ENCODE measurements around the gene STS. TPM values are rescaled to one million over a fixed set of nuclear protein-coding genes. Genes with fewer than 3 reads are reported as not detected.

Gene STS
- total and polyA plus RNA-seq, 2 of the 8 experiments (the other 6 are each of a cell fraction or from before 2014, with no cell fraction given): 0.67 to 1.5 TPM

GRCh38 chrX:7155163-7155562 lies 7.7 kb downstream of the STS start:
- Histone ChIP-seq H2AFZ (ENCODE audit: low read length) (no peak overlapping the region), H3K9me3 (ENCODE audit: insufficient read depth in 2 of 2, low read depth in 1 of 2, low read length in 1 of 2) (no peaks in the 10 kb centered on the region), H3K56ac (replicated peaks; ENCODE audit: insufficient read length, low read depth, low read length) (no peak overlapping the region), H3K79me1 (ENCODE audit: low read depth, low read length) (no peaks in the 10 kb centered on the region), H3K4me1 (replicated peaks in 1 of 4; ENCODE audit: control insufficient read depth in 3 of 4, insufficient read depth in 4 of 4, low read length in 3 of 4) (peaks cover 0 to 8% (median 0%) of the 10 kb centered on the region in 4 experiments; a peak in 2 of 7 replicates), H3K4ac (replicated peaks; ENCODE audit: insufficient read length, low read depth, low read length) (no peak overlapping the region), H3K27ac (ENCODE audit: low read depth, low read length) (no peak overlapping the region), H2BK12ac (ENCODE audit: low read depth, low read length) (no peak overlapping the region), H3K23me2 (ENCODE audit: low read depth, low read length) (no peaks in the 10 kb centered on the region), H3K23ac (ENCODE audit: insufficient read length) (no peak overlapping the region), H3K79me2 (ENCODE audit: control insufficient read depth in 1 of 2, insufficient read depth in 2 of 2, low read length in 2 of 2) (no peaks in the 10 kb centered on the region), H4K8ac (ENCODE audit: extremely low read depth, insufficient read depth, low read length) (no peak overlapping the region), H2BK15ac (ENCODE audit: low read length) (no peak overlapping the region), H2BK20ac (ENCODE audit: low read length) (no peak overlapping the region), H2BK5ac (ENCODE audit: low read depth, low read length) (no peak overlapping the region), H3K36me3 (ENCODE audit: control insufficient read depth in 2 of 4, insufficient read depth in 4 of 4, low read length in 3 of 4) (no peaks in the 10 kb centered on the region), H3K14ac (ENCODE audit: insufficient read length) (no peak overlapping the region), H4K5ac (ENCODE audit: insufficient read length, low read depth, low read length) (no peak overlapping the region), H2AK5ac (ENCODE audit: low read depth, low read length) (no peak overlapping the region), H3K4me3 (ENCODE audit: extremely low read depth in 1 of 4, insufficient read depth in 2 of 4, low read depth in 3 of 4, low read length in 4 of 4) (no peak overlapping the region), H3K27me3 (replicated peaks in 1 of 4; ENCODE audit: control insufficient read depth in 3 of 4, extremely low read depth in 1 of 4, insufficient read depth in 3 of 4, low read length in 3 of 4) (no peaks in the 10 kb centered on the region), H4K91ac (replicated peaks; ENCODE audit: insufficient read length, low read length) (no peak overlapping the region), H2BK120ac (replicated peaks; ENCODE audit: low read depth, low read length) (no peak overlapping the region), H4K20me1 (replicated peaks in 1 of 2; ENCODE audit: control insufficient read depth in 1 of 2, insufficient read depth in 2 of 2, low read length in 2 of 2) (no peaks in the 10 kb centered on the region), H3K4me2 (ENCODE audit: insufficient read depth in 1 of 2, low read depth in 2 of 2, low read length in 2 of 2) (no peak overlapping the region), H3K9ac (replicated peaks in 1 of 4; ENCODE audit: extremely low read depth in 1 of 4, low read depth in 3 of 4, low read length in 3 of 4) (no peak overlapping the region), H3K18ac (ENCODE audit: extremely low read depth, low read length) (no peak overlapping the region)
- ChIA-PET CTCF (ENCODE audit: partially characterized antibody) (interaction anchor here (0.7 kb wide), 1 partner anchor 36 kb away, joined by 3 read pairs; no protein-coding TSS in a partner anchor), POLR2A (ENCODE audit: partially characterized antibody) (no interaction called here)
- DNase-seq (ENCODE audit: low read depth in 1 of 2, low spot score in 2 of 2): no peak
- TF ChIP-seq NRF1 (IDR thresholded peaks at IDR 0.05; ENCODE audit: low read depth, low read length) (no peak), RXRA (IDR thresholded peaks at IDR 0.05; ENCODE audit: insufficient read depth, low read depth, low read length) (no peak), TBP (IDR thresholded peaks at IDR 0.05; ENCODE audit: low read depth, low read length) (no peak), TCF12 (IDR thresholded peaks at IDR 0.05; ENCODE audit: low read depth, low read length) (no peak), ASH2L (IDR thresholded peaks at IDR 0.05; ENCODE audit: low read length) (no peak), EZH2 (IDR thresholded peaks at IDR 0.05; ENCODE audit: low read depth, low read length, severe bottlenecking) (no peak), MAX (IDR thresholded peaks at IDR 0.05) (no peak), POLR2AphosphoS5 (IDR thresholded peaks at IDR 0.05; ENCODE audit: low read depth, low read length) (no peak), BCL11A (IDR thresholded peaks at IDR 0.05; ENCODE audit: low read depth in 2 of 2, low read length in 2 of 2) (no peak), SIRT6 (IDR thresholded peaks at IDR 0.05; ENCODE audit: low read length) (no peak)
- 92% methylated on average over 1 of the region's 1 CpG; no CpG with 5 or more reads in 1 of the 2 experiments for WGBS, 2 experiments (ENCODE audit: extremely low coverage in 1 of 2, insufficient coverage in 1 of 2, insufficient read length in 1 of 2, insufficient replicate concordance in 2 of 2, low coverage in 1 of 2, low lambda C conversion rate in 2 of 2, missing lambda C conversion rate in 1 of 2)
- FAIRE-seq: no peak
